IMR-90 (cell line): ENCODE results near the gene ERN1. TPM values are rescaled to one million over a fixed set of nuclear protein-coding genes. Genes with fewer than 3 reads are reported as not detected.

Source experiments
- ATAC-seq: fragments of 200-7000 bp; cut with Tn5 transposase; 2 replicates; pipeline ENCODE4 v1.9.1; 2020; ENCODE audit warnings: low read depth, mild to moderate bottlenecking, moderate library complexity
- BruUV-seq: library from RNA; stranded (reverse); fragments of 400-500 nt; replicated peaks from 2 replicates; lab custom pipeline; 2021; lab: Mats Ljungman, UMichigan
- CTCF ChIA-PET: fragments of 300-600 bp; formaldehyde crosslinking; extraction: SDS; loops from one replicate; lab custom pipeline; 2021; ENCODE audit warnings: antibody characterized with exemption; lab: Yijun Ruan, JAX
- POLR2A ChIA-PET: fragments of 300-600 bp; sonication (Branson Sonifier 250); formaldehyde crosslinking; loops from one replicate; lab custom pipeline; 2022; ENCODE audit warnings: antibody characterized with exemption; ENCODE audit not compliant: unreplicated experiment; lab: Charles Lee
- DNase-seq: peaks from one replicate; pipeline ENCODE4 v3.0.0; 2013
- H2AFZ ChIP-seq: replicated peaks from 2 replicates; pipeline ENCODE3; 2013; ENCODE audit warnings: low read length, mild to moderate bottlenecking; ENCODE audit not compliant: poor library complexity
- H2AK5ac ChIP-seq: 2 replicates; pipeline ENCODE4 v1.6.1; 2013; ENCODE audit warnings: low read depth, low read length, inconsistent platforms
- H2AK9ac ChIP-seq: replicated peaks from 2 replicates; pipeline ENCODE3; 2013; ENCODE audit warnings: mild to moderate bottlenecking, low read depth, low read length, moderate library complexity; ENCODE audit not compliant: poor library complexity
- H2BK120ac ChIP-seq: 2 replicates; pipeline ENCODE4 v1.6.1; 2013; ENCODE audit warnings: low read depth, low read length, inconsistent platforms
- H2BK15ac ChIP-seq: 3 replicates; pipeline ENCODE4 v1.6.1; 2013; ENCODE audit warnings: low read depth, low read length, inconsistent platforms
- H2BK20ac ChIP-seq: 2 replicates; pipeline ENCODE4 v1.6.1; 2013; ENCODE audit warnings: low read depth, mild to moderate bottlenecking, inconsistent platforms, low read length, moderate library complexity
- H2BK5ac ChIP-seq: 2 replicates; pipeline ENCODE4 v1.6.1; 2013; ENCODE audit warnings: mild to moderate bottlenecking, low read depth, low read length, inconsistent platforms; ENCODE audit not compliant: poor library complexity, severe bottlenecking
- H3K14ac ChIP-seq: replicated peaks from 2 replicates; pipeline ENCODE4 v1.6.1; 2013; ENCODE audit warnings: low read depth, low read length, inconsistent platforms
- H3K18ac ChIP-seq: 2 replicates; pipeline ENCODE4 v1.6.1; 2013; ENCODE audit warnings: low read depth, low read length, control low read depth
- H3K23ac ChIP-seq: 2 replicates; pipeline ENCODE4 v1.6.1; 2013; ENCODE audit warnings: low read depth, low read length, inconsistent platforms
- H3K27ac ChIP-seq: 2 replicates; pipeline ENCODE4 v1.5.1; 2013; ENCODE audit warnings: mild to moderate bottlenecking, control low read depth, low read length; ENCODE audit not compliant: insufficient read depth
- H3K27me3 ChIP-seq: 2 replicates; pipeline ENCODE4 v1.6.1; 2013; ENCODE audit warnings: low read length; ENCODE audit not compliant: control insufficient read depth, insufficient read depth
- H3K36me3 ChIP-seq: 2 replicates; pipeline ENCODE4 v1.6.1; 2013; ENCODE audit warnings: low read length, mixed read lengths; ENCODE audit not compliant: control insufficient read depth, insufficient read depth
- H3K4ac ChIP-seq: 2 replicates; pipeline ENCODE4 v1.6.1; 2013; ENCODE audit warnings: low read depth, low read length, inconsistent platforms
- H3K4me1 ChIP-seq: 2 replicates; pipeline ENCODE4 v1.6.1; 2013; ENCODE audit warnings: low read length, mixed read lengths; ENCODE audit not compliant: control insufficient read depth, insufficient read depth
- H3K4me2 ChIP-seq: 2 replicates; pipeline ENCODE4 v1.6.1; 2013; ENCODE audit warnings: low read depth, mild to moderate bottlenecking, control low read depth, low read length, moderate library complexity
- H3K4me3 ChIP-seq: 2 replicates; pipeline ENCODE4 v1.5.1; 2013; ENCODE audit warnings: low read depth, mild to moderate bottlenecking, control low read depth, low read length, moderate library complexity; ENCODE audit not compliant: insufficient read depth
- H3K56ac ChIP-seq: 2 replicates; pipeline ENCODE4 v1.6.1; 2013; ENCODE audit warnings: low read length, inconsistent platforms; ENCODE audit not compliant: insufficient read depth; ENCODE audit errors: extremely low read depth
- H3K79me1 ChIP-seq, 2 experiments: 2 replicates each; pipeline ENCODE4 v1.6.1; 2013; ENCODE audit warnings: low read length in 2 of 2, inconsistent platforms in 1 of 2, low read depth in 1 of 2
- H3K9ac ChIP-seq: 2 replicates; pipeline ENCODE4 v1.6.1; 2013; ENCODE audit warnings: low read depth, low read length, control low read depth
- H3K9me1 ChIP-seq: 2 replicates; pipeline ENCODE4 v1.6.1; 2013; ENCODE audit warnings: low read length, inconsistent platforms; ENCODE audit not compliant: insufficient read depth
- H3K9me3 ChIP-seq: 2 replicates; pipeline ENCODE4 v1.6.1; 2013; ENCODE audit warnings: low read length; ENCODE audit not compliant: control insufficient read depth, insufficient read depth
- H4K20me1 ChIP-seq: 2 replicates; pipeline ENCODE4 v1.6.1; 2013; ENCODE audit warnings: low read length, inconsistent platforms; ENCODE audit not compliant: insufficient read depth
- H4K5ac ChIP-seq: 2 replicates; pipeline ENCODE4 v1.6.1; 2013; ENCODE audit warnings: mild to moderate bottlenecking, low read depth, low read length, control low read depth
- H4K8ac ChIP-seq, 2 experiments: 2 replicates each; pipeline ENCODE4 v1.6.1; 2013; ENCODE audit warnings: low read depth in 2 of 2, low read length in 2 of 2, control low read depth in 1 of 2, inconsistent platforms in 1 of 2
- H4K91ac ChIP-seq: 2 replicates; pipeline ENCODE4 v1.6.1; 2013; ENCODE audit warnings: low read depth, low read length, inconsistent platforms; ENCODE audit not compliant: insufficient read depth
- CEBPB ChIP-seq: IDR thresholded peaks from 2 replicates; pipeline ENCODE4 v1.6.1; 2012; ENCODE audit warnings: low read depth, low read length, improper control_type of control experiment
- MAFK ChIP-seq: IDR thresholded peaks from 2 replicates; pipeline ENCODE4 v1.6.1; 2012; ENCODE audit warnings: low read depth, low read length, improper control_type of control experiment
- RAD21 ChIP-seq: IDR thresholded peaks from 2 replicates; pipeline ENCODE4 v1.6.1; 2012; ENCODE audit warnings: low read length, improper control_type of control experiment
- RFX5 ChIP-seq: IDR thresholded peaks from 2 replicates; pipeline ENCODE4 v1.8.0; 2012; ENCODE audit warnings: low read depth, mild to moderate bottlenecking, low read length, moderate library complexity
- WGBS, 2 experiments: methylation state at CpG; one replicate each; pipeline versions ENCODE4 v1.1.5 to v1.1.7; 2013; ENCODE audit warnings: missing lambda C conversion rate in 2 of 2; ENCODE audit not compliant: insufficient read length in 1 of 2; ENCODE audit errors: extremely low coverage in 2 of 2; 5-methylcytosine and 5-hydroxymethylcytosine counted together
- dilution Hi-C: fragments of 300-500 bp; cut with HindIII; formaldehyde crosslinking; loops from one replicate; pipeline ENCODE4 v1.14.3; 2018; ENCODE audit warnings: low sequenced_read_pairs; ENCODE audit not compliant: unreplicated experiment
- in situ Hi-C: fragments of 300-500 bp; cut with MboI; formaldehyde crosslinking; loops from 3 replicates; pipeline ENCODE4 v1.14.3; 2019; ENCODE audit warnings: low sequenced_read_pairs, inconsistent platforms, mixed read lengths
- intact Hi-C: fragments of 100-400 bp; cut with micrococcal nuclease; formaldehyde crosslinking; loops from 2 replicates; pipeline ENCODE4 v1.10.0; 2022
- polyA plus RNA-seq, 3 experiments: library from polyadenylated mRNA; depleted of rRNA; stranded (reverse); fragments of >200 nt; gene quantifications; 2 replicates each; pipeline ENCODE4 v1.2.3, GENCODE V29; 2012; ENCODE audit warnings: low replicate concordance in 1 of 3
- total RNA-seq: library from RNA; depleted of rRNA; stranded (reverse); fragments of >200 nt; gene quantifications from 2 replicates; pipeline ENCODE4 v1.2.3, GENCODE V29; 2012

Gene ERN1
- total and polyA plus RNA-seq, 2 of the 4 experiments (the other 2 are of a cell fraction) = 2.7 to 4.1 TPM

DNA sequence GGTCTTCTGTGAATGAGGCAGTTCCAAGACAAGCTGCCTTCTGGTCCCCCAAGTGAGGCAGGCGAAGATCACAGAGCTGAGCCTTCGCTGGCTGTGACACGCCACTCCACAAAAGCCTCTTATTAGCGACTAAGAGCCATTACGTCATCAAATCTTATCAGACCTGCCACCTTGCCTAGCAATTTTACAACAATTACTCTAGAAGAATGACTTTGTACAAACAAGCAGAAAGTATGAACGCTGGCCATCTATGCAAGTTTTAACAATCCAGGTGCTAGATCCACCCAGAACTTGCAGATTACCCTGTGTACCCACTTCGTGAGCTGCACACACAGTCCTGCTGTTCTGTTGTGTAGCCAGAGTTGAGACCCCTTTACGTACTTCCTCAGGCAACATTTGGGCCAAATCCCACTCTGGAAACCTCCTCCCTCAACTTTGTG is 105.7 kb downstream of the ERN1 start:
- POLR2A ChIA-PET = no interaction called here
- Histone ChIP-seq H3K56ac (no peak overlapping the region), H3K36me3 (no peaks in the 10 kb centered on the region), H4K8ac (no peak overlapping the region), H3K18ac (no peak overlapping the region), H3K4me1 (0 out of 2 replicates have a peak, but pooled peaks cover 2% of the 10 kb centered on the region), H3K23ac (no peak overlapping the region), H3K27ac (no peak overlapping the region), H4K5ac (no peak overlapping the region), H3K4me2 (no peak overlapping the region), H2AFZ (no peak overlapping the region), H3K14ac (no peak overlapping the region; the same call in 1 of the 2 replicates), H3K9me1 (no peaks in the 10 kb centered on the region), H3K9ac (no peak overlapping the region), H3K9me3 (no peaks in the 10 kb centered on the region), H3K4me3 (no peak overlapping the region), H4K91ac (no peak overlapping the region), H2BK120ac (no peak overlapping the region), H2BK15ac (no peak overlapping the region), H2BK5ac (no peak overlapping the region), H2AK5ac (no peak overlapping the region), H2BK20ac (no peak overlapping the region), H4K20me1 (no peaks in the 10 kb centered on the region), H2AK9ac (no peak overlapping the region), H3K4ac (no peak overlapping the region), H3K79me1 (no peaks in the 10 kb centered on the region), H3K27me3 (peaks cover 6% of the 10 kb centered on the region; the same call in 1 of the 2 replicates)
- TF ChIP-seq RFX5 (no peak), RAD21 (no peak), CEBPB (no peak), MAFK (no peak)
- no peak for ATAC-seq
- WGBS, 2 experiments = 60% methylated on average over 2 of the region's 8 CpGs; no CpG with 5 or more reads in 1 of the 2 experiments
- no peak for DNase-seq
- BruUV-seq = no TSS peak
- dilution Hi-C loops (no loop called here), intact Hi-C loops (no loop called here), in situ Hi-C loops (loop anchor here (10.0 kb wide), 2 partner anchors 109 to 261 kb away; partner anchors contain the start of genes CSHL1 and GH1)
- CTCF ChIA-PET = interaction anchor here (0.6 to 2.6 kb wide), 2 partner anchors 105 to 258 kb away, joined by 4 to 21 read pairs; partner anchors contain the start of gene GH1
